GM12874 (cell line): Measurements from ENCODE around the gene ARRDC3.

Source experiments
- TF ChIP-seq, protein P1 (sequence below): IDR thresholded peaks from 2 replicates; pipeline ENCODE4 v1.5.1; 2011; ENCODE audit warnings: low read depth, mild to moderate bottlenecking, control low read depth, low read length, moderate library complexity; ENCODE audit not compliant: insufficient read depth

The ARRDC3 gene

DNA sequence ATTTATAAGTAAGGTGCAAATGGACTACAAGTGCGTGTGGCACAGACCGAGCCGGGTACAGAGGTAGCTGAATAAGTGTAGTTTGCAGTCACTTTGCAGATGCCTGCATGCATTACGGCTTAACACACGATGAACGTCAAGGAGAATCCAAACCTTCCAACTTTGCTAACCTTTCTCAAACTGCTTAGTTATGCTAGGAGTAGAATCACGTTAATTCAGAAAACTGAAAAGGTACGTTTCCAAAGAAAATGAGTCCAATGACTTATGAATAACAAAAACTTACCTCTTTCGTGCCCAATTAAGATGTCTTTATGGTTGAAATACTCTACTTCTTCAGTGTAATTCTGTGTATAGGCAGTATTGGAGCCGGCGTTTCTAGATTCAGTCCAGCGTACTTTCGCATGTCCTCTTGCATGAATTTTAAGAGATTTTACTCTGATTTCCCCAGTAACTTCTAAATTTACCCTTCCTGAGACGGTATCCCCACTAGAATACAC, 539 bp downstream of the ARRDC3 start:
- TF ChIP-seq, protein P1, sequence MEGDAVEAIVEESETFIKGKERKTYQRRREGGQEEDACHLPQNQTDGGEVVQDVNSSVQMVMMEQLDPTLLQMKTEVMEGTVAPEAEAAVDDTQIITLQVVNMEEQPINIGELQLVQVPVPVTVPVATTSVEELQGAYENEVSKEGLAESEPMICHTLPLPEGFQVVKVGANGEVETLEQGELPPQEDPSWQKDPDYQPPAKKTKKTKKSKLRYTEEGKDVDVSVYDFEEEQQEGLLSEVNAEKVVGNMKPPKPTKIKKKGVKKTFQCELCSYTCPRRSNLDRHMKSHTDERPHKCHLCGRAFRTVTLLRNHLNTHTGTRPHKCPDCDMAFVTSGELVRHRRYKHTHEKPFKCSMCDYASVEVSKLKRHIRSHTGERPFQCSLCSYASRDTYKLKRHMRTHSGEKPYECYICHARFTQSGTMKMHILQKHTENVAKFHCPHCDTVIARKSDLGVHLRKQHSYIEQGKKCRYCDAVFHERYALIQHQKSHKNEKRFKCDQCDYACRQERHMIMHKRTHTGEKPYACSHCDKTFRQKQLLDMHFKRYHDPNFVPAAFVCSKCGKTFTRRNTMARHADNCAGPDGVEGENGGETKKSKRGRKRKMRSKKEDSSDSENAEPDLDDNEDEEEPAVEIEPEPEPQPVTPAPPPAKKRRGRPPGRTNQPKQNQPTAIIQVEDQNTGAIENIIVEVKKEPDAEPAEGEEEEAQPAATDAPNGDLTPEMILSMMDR: no peak

DNA sequence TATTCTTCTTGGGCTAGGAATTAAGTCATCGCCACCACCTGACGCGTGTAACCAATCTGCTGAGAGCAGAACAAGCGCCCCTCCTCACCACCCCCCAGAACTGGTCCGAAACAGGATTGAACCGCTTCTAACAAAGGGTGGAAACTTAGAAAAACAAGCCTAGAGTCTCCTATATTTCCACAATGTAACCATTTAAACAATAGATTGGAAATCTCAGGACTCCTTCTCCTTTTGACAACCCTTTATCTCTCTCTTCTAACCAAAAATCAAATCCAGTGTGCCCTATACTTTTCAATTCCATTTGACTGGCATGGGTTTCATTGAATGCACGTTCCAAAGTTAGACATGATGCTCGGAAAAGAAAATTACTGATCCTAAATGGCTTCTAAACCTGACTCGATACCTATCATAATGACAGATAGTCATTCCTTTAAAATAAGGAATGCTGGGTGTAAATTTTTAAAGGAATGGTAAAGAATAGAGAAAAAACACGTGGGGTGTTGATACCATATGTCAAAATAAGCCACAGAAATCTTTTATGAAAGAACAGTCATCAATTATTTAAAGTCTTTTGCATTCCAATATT, 1.2 kb downstream of the ARRDC3 start:
- TF ChIP-seq, protein P1: no peak

DNA sequence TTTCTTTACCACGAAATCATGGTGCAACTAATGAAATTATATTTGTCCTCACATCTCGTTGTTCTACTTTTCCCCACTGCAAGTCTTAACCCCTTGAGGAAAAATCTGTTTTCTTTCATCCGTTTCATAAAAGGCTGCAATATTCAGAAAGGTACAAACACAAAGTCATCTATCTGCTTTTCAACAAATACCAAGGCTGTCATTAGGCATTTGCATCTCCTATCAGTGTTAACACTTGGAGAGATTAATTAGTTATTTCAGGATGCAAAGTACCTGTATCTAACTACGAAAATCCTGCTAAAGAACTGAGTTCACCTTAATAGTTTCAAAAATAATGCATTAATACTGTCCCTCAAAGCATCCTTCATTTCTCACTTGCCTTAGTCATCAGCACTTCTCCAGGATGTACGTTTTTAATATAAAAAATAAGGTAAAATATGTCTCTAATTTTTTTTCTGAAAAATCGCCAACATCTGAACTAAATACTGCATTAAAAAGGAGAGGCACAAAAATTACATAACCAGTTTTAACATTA, 1.8 kb downstream of the ARRDC3 start:
- TF ChIP-seq, protein P1: no peak

DNA sequence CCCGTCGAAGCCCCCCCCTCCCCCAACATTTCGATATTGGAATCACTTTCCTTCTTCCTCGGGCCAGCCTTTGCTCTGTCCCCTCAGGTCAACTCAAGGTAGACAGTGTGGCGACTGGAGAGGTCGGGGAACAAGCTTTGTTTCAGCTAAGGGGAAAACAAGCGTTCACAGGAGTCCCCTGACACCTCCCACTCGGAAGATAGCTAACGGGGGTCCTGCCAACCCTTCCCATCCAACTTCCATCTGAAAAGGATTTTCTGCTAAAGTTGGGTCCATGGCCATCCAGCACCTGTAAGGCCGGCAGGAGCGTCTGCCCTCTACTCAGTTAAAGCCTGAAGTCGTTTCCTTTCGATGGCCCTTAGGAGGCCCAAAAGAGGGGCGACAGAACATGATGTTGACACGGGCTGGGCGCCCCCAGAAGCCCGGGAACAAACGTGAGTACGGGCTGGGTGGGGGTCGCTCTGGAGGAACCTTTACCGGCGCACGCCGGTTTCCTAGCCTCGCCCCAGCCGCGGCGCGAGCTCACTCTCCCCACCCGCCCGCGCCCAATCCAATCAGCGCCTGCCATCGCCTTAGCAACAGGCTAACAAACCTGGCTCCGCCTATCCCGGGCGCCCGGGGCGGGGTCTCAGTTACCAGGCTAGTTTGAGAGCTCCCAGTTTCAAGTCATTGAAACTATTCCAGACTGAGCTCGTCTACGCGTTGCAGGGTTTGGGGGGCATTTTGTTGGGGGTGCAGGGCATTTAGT, 2.5 kb downstream of the ARRDC3 start:
- TF ChIP-seq, protein P1: no peak

DNA sequence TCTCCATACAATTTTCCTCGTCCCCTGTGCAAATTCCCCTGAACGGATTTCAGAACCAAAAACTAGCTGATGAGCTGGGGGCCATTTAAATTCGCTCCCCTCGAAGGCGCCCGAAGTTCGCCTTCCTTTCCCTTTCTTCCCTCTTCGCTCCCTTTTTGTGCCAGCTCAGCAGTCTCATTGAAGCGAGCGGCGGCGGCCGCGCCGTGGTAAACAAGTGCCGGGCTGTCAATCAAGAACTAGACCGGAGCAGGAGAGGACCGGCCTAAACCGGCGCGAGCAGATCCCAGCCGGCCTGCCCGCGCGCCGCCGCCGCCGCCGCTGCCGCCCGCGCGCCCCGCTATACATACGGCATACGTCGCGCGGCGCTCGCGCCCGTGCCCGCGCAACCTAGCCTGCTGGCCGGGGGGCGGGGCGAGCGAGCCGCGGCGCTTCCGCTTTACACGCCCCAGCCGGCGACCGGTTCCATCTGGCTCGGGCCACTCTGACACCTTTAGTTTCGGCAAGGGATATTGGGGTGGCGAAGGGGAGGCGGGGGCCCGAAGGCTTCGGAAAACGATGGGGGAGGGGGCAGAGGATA, 3.1 kb downstream of the ARRDC3 start:
- TF ChIP-seq, protein P1: no peak

DNA sequence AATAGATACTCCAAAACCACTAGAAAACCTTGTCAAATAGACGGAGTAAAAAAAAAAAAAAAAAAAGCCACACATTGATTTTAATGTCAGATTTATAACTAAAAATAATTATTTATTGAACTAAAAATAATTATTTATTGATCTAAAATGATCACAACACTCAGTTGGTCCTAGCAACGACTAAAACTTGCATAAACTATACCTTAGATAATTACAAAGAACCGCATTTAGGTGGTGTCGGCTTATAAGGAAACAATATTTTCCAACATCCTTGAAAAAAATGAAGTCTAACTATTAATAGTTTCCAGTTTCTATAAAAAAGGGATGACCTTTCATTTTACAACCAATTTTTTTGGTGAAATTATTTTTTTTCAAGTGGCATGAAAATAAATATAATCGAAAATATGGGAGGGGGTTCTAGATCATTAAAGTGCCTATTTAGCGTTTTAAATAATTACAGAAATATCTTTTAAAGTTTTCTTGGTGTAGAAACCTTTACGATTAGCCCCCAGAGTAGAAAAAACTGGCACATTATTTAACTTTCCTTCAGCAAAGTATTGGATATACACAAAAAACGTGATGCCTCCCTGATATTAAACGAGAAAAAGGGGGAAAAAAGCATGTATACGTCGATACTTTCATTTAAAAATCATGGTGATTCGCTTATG, 3.7 kb downstream of the ARRDC3 start:
- TF ChIP-seq, protein P1: no peak

DNA sequence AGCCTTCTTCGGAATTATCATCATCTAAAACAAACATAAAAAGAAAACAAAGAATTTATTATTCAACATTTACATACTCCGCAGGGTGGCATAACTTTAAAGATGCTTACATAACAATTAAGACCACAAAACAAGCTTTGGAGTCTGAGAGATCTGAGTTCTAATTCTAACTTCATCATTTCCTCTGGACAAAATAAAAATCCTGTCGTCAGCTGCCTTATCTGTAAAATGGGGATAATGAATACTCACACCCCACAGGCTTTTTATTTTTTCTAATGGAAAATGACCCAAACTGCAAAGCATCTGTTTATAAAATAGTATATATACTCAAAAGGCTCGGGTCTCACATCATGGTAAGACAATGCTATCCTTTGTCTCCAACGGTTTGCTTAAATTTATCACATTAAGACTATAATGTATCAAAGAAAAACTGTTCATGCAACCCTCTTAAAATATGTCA, 4.3 kb downstream of the ARRDC3 start:
- TF ChIP-seq, protein P1: no peak
